HAP-1 (cell line): ENCODE results near the gene PIM2.

Experiments used
- DNase-seq, 2 experiments: peaks; one replicate each; pipeline ENCODE4 v3.0.0-alpha.2; 2016 to 2020; ENCODE audit warnings: low spot score in 2 of 2
- H3K27me3 ChIP-seq: fragments of 250-450 bp; sonication (Bioruptor Pico); 2 replicates; pipeline ENCODE4 v1.5.1; 2020; ENCODE audit warnings: low read depth, mild to moderate bottlenecking, moderate library complexity
- H3K36me3 ChIP-seq: fragments of 250-450 bp; sonication (Bioruptor Pico); replicated peaks from 2 replicates; pipeline ENCODE4 v1.5.1; 2020; ENCODE audit warnings: mild to moderate bottlenecking
- H3K4me1 ChIP-seq: fragments of 250-450 bp; sonication (Bioruptor Pico); 2 replicates; pipeline ENCODE4 v1.5.1; 2020; ENCODE audit warnings: mild to moderate bottlenecking
- H3K4me3 ChIP-seq: fragments of 250-450 bp; sonication (Bioruptor Pico); 2 replicates; pipeline ENCODE4 v1.5.1; 2020; ENCODE audit warnings: mild to moderate bottlenecking, moderate library complexity
- H3K9me3 ChIP-seq: fragments of 250-450 bp; sonication (Bioruptor Pico); 2 replicates; pipeline ENCODE4 v1.5.1; 2020; ENCODE audit warnings: mild to moderate bottlenecking, moderate library complexity
- in situ Hi-C: fragments of 300-500 bp; cut with MboI; formaldehyde crosslinking; loops from 3 replicates; pipeline ENCODE4 v1.14.3; 2020; ENCODE audit warnings: low sequenced_read_pairs, inconsistent platforms, mixed read lengths

The PIM2 gene

GRCh38 chrX:48942895-48943294 lies 24.1 kb upstream of the PIM2 start:
- Histone ChIP-seq H3K4me1 (no peaks in the 10 kb centered on the region), H3K4me3 (no peak overlapping the region), H3K9me3 (no peaks in the 10 kb centered on the region), H3K27me3 (no peaks in the 10 kb centered on the region), H3K36me3 (peaks cover 39% of the 10 kb centered on the region)
- no peak for DNase-seq
- in situ Hi-C loops, result no loop called here

- peaks cover 53% of the 10 kb centered on the region for H3K36me3 ChIP-seq
- in situ Hi-C loops, result no loop called here
- no peaks in the 10 kb centered on the region for H3K4me1 ChIP-seq
- no peaks in the 10 kb centered on the region for H3K9me3 ChIP-seq
- no peak for DNase-seq
- no peaks in the 10 kb centered on the region for H3K27me3 ChIP-seq
- H3K4me3 ChIP-seq, result no peak overlapping the region
Observed at GRCh38 chrX:48940404-48940955, 21.7 kb upstream of the PIM2 start.

GRCh38 chrX:48939524-48940228 lies 20.9 kb upstream of the PIM2 start:
- Histone ChIP-seq H3K4me1 (no peaks in the 10 kb centered on the region), H3K36me3 (peaks cover 54% of the 10 kb centered on the region), H3K4me3 (no peak overlapping the region), H3K9me3 (no peaks in the 10 kb centered on the region), H3K27me3 (no peaks in the 10 kb centered on the region)
- no peak for DNase-seq
- in situ Hi-C loops, result no loop called here

- H3K27me3 ChIP-seq, result no peaks in the 10 kb centered on the region
- no peak overlapping the region for H3K4me3 ChIP-seq
- peaks cover 61% of the 10 kb centered on the region for H3K36me3 ChIP-seq
Observed at GRCh38 chrX:48938721-48939425, 20.0 kb upstream of the PIM2 start.

DNA sequence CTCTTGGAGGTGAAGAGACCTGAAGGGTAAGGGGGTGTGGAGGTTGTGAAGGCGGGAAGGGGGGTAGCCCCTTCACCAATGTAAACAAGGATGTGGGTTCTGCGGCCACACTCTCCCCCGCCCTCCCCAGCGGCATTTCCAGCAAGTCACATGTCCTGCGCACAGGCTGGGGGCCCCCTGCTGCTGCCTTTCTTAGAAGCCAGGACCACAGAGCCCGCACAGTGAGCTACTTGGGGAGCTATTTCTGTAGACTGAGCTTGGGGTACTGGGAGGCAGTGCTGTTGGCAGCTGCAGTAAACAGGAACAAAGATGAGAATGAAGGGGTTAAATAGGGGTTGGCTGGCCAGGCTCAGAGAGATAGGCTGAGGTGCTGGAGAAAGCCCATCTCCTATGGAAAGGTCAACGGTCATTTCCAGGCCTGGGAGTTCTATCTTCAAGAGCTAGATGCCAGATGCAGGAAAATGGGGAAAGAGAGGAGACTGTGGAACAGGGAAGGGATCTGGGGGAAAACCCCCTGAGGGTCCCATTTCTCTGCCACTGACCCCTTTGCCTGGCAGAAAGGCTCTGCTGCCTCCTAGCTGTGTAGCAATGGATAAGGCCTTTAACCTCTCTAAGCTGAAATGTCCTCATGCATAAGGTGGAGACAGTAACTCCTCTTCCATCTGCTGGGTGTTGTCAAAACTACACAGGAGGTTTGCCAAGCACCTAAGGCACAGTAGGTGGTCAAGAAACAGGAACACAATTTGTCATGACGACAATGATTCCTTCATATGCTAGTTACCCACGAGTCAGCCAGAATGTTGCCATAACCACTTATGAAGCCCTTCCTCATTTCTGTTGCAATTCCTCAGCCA lies 18.5 kb upstream of the PIM2 start:
- no peak for DNase-seq
- Histone ChIP-seq H3K9me3 (no peaks in the 10 kb centered on the region), H3K27me3 (no peaks in the 10 kb centered on the region), H3K4me3 (no peak overlapping the region), H3K36me3 (peaks cover 63% of the 10 kb centered on the region), H3K4me1 (no peaks in the 10 kb centered on the region)
- in situ Hi-C loops, result no loop called here

More at GRCh38 chrX:48938721-48939425, 20.0 kb upstream of the PIM2 start:
- H3K4me1 ChIP-seq, result no peaks in the 10 kb centered on the region
- in situ Hi-C loops, result no loop called here
- H3K9me3 ChIP-seq, result no peaks in the 10 kb centered on the region
- no peak for DNase-seq

DNA sequence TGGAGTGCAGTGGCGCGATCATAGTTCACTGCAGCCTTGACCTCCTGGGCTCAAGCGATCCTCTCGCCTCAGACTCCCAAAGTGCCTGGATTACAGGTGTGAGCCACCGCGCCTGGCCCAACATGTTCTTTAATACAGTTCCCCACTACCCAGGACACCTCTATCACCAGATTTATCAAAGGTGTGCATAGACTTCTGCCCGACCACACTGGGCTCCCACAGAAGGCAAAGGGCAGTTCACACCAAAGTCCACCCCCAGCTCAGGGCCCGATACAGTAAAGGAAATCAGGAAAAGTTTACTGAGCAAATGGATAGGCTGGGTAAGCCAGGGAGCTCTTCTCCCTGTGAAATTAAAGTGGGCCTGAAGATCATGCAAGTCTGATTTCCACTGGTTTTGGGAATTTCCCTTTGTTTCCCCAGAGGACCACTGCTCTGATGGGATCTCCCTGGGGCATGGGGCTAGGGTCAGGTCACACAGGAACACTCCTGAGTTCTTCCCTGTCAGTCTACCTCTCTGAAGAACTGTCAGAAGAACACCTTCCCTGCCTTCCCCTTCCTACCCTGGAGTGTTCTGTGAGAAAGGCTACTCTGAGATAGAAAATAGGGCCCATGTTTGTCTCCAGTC lies 17.7 kb upstream of the PIM2 start:
- H3K4me3 ChIP-seq, result no peak overlapping the region
- no peaks in the 10 kb centered on the region for H3K4me1 ChIP-seq
- no peak for DNase-seq
- peaks cover 60% of the 10 kb centered on the region for H3K36me3 ChIP-seq
- H3K27me3 ChIP-seq, result no peaks in the 10 kb centered on the region
- no peaks in the 10 kb centered on the region for H3K9me3 ChIP-seq
- in situ Hi-C loops, result no loop called here

DNA sequence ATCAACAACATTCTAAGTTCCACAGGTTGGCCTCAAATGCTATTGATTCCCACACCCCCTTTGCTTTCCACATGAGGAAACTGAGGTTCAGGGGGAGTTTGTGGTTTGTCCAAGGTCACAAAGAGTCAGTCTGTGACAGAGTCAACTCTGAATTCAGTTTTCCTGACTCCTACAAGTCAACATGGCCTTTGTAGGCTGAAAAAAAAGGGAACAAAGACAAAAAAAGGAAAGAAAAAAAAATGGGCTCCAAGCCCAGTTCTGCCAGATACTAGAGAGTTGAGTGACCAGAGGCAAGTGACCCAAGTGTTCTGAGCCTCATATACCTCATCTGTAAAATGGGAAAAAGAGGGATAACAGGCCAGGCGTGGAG lies 16.5 kb upstream of the PIM2 start:
- peaks cover 53% of the 10 kb centered on the region for H3K36me3 ChIP-seq
- in situ Hi-C loops, result no loop called here
- H3K4me3 ChIP-seq, result no peak overlapping the region
- DNase-seq, result no peak
- H3K27me3 ChIP-seq, result no peaks in the 10 kb centered on the region
- H3K9me3 ChIP-seq, result no peaks in the 10 kb centered on the region
- H3K4me1 ChIP-seq, result no peaks in the 10 kb centered on the region

DNA sequence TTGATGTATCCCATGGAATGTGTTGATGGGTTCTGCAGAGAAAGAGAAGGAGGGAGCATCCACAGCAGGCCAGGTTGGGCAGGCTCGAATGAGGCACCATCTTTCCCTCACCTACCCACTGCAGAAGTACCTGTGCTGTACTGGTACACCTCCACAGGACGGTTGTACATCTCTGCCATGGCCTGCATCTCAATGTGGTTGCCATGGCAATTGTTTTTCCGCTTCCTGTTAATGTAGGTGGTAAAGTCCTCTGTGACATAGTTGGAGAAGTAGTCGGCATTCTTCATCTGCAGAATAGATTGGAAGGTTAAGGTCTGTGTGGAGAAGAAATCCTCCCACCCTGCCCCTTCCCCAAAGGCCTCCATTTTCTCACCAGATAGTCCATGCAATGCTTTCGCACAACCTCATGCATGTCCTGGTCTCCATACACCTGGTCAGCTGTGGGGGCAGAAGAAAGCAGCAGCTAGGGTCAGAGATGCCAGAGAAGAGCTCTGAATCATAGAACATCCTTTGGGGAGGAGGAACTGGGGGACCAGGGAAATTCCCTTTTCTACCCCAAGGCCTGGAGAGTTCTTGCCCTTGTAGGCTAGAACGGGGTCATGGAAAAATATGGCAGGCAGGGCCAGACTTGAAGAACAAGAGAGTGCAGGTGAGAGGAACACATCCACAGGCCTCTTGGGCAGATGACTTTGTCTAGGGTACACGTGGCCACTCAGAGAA lies 15.9 kb upstream of the PIM2 start:
- Histone ChIP-seq H3K4me1 (no peaks in the 10 kb centered on the region), H3K4me3 (no peak overlapping the region), H3K27me3 (no peaks in the 10 kb centered on the region), H3K9me3 (no peaks in the 10 kb centered on the region), H3K36me3 (peaks cover 53% of the 10 kb centered on the region)
- no peak for DNase-seq
- in situ Hi-C loops, result no loop called here

DNA sequence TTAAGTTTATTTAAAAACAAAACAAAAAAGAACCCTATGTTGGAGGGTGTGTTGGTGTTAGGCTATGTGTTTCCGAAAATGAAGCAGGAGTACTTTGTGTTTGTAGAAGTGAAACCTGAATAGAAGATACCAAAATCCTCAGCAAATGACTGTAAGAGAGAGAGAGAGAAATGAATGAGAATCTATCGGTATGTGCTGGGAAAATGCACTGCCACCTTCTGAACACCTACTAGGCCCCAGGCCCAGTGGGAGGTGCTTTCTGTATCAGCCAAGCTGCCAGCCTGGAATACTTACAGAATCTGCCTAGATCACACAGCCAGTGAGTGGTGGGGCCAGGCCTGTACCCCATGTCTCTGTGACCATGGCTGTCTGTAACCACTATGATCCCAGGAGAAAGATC lies 14.9 kb upstream of the PIM2 start:
- in situ Hi-C loops, result no loop called here
- DNase-seq, result no peak
- H3K4me3 ChIP-seq, result no peak overlapping the region
- H3K4me1 ChIP-seq, result 0 out of 2 replicates have a peak, but pooled peaks cover 4% of the 10 kb centered on the region
- H3K9me3 ChIP-seq, result no peaks in the 10 kb centered on the region
- peaks cover 55% of the 10 kb centered on the region for H3K36me3 ChIP-seq
- H3K27me3 ChIP-seq, result no peaks in the 10 kb centered on the region

GRCh38 chrX:48927736-48928382 lies 9.0 kb upstream of the PIM2 start:
- Histone ChIP-seq H3K27me3 (no peaks in the 10 kb centered on the region), H3K4me3 (no peak overlapping the region), H3K9me3 (no peaks in the 10 kb centered on the region), H3K36me3 (peaks cover 51% of the 10 kb centered on the region), H3K4me1 (peaks cover 20% of the 10 kb centered on the region)
- peak; percentile 83 to 95 for DNase-seq
- in situ Hi-C loops, result no loop called here

GRCh38 chrX:48927123-48927522 lies 8.3 kb upstream of the PIM2 start:
- no peak for DNase-seq
- H3K4me1 ChIP-seq, result peaks cover 20% of the 10 kb centered on the region
- peaks cover 52% of the 10 kb centered on the region for H3K36me3 ChIP-seq
- no peak overlapping the region for H3K4me3 ChIP-seq
- in situ Hi-C loops, result no loop called here
- no peaks in the 10 kb centered on the region for H3K27me3 ChIP-seq
- no peaks in the 10 kb centered on the region for H3K9me3 ChIP-seq

GRCh38 chrX:48924270-48924669 lies 5.4 kb upstream of the PIM2 start:
- Histone ChIP-seq H3K4me1 (peaks cover 26% of the 10 kb centered on the region), H3K36me3 (peaks cover 39% of the 10 kb centered on the region), H3K9me3 (no peaks in the 10 kb centered on the region), H3K4me3 (no peak overlapping the region), H3K27me3 (no peaks in the 10 kb centered on the region)
- DNase-seq, result no peak
- in situ Hi-C loops, result no loop called here
